Fibroblast of gingiva (primary cell): Measurements from ENCODE around the gene IL2RG.

ENCODE experiments used
- DNase-seq: peaks from one replicate; pipeline ENCODE4 v3.0.0-alpha.2; 2011; ENCODE audit warnings: low read depth

IL2RG gene

DNA sequence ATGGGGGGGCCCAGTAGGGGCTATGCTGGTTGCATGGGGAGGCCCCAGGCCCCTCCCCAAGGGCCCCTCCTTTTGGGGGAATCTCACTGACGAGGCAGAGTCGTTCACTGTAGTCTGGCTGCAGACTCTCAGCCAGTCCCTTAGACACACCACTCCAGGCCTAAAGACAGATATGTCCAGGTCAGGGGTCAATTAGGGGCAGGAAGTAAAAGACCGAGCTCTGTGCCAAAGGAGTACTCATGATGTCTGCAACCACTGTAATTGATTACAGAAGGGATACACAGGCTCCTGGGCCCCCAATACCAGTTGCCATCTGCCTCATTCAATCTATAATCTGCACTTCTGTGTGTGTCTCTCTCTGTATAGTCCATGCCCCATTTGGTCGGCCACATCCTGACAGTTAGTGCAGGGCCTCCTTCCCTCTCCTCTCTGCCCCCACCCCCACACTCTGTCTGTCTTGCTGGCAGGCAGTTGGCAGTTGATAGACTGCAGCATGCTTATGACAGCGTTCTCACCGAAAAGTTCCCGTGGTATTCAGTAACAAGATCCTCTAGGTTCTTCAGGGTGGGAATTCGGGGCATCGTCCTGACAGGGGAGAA, 3.5 kb downstream of the IL2RG start:
- DNase-seq, result no peak

DNA sequence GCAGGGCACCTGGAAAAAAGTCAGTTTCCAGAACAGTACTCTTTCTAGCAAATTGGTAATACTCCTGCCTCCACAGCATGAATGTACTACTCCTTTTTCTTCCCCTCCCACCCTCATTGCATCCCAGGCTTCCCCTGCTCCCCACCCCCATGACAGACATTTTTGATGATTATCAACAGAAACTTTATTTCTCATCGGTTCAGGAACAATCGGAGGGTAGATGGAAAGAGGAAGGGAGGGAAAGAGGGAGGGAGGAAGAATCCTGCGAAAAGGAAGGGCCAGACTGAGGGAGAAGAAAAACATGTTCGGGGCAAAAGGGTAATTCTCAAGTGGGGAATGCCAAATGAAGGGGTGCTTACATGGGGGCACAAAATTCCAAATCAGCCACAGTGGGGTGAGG, 4.1 kb downstream of the IL2RG start:
- DNase-seq, result no peak

DNA sequence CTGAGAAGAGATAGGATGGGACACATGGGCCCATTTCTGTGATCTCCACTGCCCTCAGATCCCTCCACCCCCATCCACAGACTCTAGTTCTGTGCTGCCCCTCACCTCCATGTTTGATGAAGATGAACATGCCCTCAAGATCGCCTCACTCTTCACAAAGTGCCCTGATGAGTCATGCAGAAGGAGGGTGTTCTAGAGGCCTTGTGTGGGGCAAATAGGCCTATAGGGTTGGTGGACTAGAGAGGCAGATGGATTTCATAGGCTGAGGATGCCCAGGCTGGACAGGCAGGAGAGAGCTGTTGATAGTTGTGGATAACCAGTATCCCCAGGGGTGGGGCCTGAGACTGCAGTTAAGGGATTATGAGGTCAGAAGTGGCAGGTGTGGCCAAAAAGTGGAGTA, 5.0 kb downstream of the IL2RG start, which contains the start of gene CXorf65:
Gene CXorf65, minus strand, starts transcription at position 314 of the 400 bp plus-strand sequence. Its CDS starts 184 bp downstream, at position 130.
- DNase-seq, result no peak

DNA sequence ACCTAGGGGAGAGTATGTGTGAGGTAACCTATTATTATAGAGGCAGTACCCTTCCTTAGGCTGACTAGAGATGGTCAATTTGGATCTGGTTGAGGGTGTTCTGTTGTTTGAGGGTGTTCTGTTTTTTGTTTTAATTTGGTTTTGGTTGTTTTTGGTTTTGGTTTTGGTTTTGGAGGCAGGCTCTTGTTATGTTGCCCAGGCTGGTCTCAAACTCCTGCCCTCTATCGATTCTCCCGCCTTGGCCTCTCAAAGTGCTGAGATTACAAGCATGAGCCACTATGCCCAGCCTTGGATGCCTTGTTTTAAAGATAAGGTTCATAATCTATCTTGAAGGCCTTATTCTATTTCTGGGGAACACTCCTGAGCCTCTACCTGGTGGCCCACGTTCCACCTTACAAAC, 5.7 kb downstream of the IL2RG start:
- DNase-seq, result no peak

DNA sequence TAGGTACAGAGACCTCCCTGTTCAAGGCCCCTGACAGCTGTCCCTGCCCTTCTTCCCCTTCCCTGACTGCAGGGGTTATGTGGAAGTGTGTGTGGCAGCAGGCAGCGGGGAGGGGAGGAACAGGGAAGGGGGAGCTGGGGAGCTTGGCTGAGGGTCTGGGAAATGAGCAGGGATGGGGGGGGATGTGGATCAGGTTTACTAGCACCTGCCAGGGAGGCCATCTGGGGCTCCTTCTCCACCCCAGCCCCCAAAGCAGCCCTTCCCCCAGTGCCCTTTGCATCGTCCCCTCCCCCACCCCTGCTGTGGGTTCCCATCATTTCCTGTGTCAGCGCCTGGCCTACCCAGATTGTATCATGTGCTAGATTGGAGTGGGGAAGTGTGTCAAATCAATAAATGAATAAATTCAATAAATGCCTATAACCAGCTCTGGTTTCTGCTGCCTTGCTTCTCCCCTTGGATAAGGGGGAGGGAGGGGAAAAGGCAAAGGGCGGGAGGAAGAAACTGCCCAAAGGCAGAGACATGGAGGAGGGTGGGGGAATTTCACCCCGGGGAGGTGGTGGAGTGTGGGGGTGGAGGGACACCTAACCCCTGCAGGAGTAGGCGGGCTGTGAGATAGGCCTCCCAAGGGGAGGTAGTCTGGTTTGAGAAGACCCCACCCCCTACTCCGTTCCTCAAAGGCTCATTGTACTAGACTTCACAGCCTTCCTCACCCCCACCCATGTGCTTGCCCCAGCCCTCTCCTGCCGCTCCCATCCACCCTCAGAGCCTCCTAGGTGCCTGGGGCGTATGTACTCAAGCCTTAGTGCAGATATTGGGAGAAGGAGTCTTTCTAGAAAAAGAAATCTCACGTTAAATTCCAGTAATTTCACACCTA, 8.0 kb downstream of the IL2RG start:
- no peak for DNase-seq

DNA sequence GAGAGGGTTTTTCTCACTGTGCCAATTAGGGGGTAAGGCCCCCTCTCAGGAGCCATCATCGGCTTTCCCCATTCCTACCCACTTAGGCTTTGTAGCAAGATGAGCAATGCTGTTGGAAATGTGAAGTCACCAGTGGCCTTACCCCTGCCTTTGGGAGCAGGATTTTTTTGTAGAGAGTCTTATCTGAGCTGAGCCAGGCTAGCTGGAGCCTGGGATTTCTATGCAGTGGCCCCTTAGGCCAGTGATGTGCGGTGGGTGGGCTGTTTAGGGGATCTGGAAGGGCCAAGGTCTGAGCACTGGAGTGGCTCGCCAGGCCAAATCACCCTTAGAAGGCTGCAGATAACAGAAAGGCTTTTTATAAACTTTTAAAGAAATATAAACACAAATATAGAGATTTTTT, 9.1 kb downstream of the IL2RG start:
- no peak for DNase-seq

DNA sequence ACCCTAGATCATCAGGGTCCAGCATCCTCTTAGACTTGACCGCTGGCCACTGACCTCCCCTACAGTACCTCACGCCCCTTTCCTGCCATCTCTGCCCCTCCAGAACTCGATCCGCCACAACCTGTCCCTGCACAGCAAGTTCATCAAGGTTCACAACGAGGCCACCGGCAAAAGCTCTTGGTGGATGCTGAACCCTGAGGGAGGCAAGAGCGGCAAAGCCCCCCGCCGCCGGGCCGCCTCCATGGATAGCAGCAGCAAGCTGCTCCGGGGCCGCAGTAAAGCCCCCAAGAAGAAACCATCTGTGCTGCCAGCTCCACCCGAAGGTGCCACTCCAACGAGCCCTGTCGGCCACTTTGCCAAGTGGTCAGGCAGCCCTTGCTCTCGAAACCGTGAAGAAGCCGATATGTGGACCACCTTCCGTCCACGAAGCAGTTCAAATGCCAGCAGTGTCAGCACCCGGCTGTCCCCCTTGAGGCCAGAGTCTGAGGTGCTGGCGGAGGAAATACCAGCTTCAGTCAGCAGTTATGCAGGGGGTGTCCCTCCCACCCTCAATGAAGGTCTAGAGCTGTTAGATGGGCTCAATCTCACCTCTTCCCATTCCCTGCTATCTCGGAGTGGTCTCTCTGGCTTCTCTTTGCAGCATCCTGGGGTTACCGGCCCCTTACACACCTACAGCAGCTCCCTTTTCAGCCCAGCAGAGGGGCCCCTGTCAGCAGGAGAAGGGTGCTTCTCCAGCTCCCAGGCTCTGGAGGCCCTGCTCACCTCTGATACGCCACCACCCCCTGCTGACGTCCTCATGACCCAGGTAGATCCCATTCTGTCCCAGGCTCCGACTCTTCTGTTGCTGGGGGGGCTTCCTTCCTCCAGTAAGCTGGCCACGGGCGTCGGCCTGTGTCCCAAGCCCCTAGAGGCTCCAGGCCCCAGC, 10.5 kb downstream of the IL2RG start:
- DNase-seq, result no peak

DNA sequence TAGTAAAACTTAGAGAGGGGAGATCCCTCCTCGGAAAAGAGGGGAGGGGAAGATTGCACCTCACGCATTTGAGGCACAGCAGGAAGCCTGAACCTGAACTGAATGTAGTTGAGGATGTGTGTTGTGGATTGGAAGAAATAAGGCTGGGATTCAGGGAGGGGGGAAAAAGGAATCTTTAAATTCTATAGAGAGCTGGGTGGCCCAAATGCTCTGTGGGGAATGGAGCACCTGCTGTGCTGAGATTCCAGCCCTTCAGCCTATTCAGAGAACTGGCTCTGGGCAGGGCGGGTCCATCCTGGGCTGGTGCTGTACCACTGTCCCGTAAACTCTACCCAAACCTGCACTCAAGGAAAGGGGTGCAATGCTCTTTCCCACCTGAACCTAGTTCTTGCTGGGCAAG, 11.6 kb downstream of the IL2RG start:
- no peak for DNase-seq

DNA sequence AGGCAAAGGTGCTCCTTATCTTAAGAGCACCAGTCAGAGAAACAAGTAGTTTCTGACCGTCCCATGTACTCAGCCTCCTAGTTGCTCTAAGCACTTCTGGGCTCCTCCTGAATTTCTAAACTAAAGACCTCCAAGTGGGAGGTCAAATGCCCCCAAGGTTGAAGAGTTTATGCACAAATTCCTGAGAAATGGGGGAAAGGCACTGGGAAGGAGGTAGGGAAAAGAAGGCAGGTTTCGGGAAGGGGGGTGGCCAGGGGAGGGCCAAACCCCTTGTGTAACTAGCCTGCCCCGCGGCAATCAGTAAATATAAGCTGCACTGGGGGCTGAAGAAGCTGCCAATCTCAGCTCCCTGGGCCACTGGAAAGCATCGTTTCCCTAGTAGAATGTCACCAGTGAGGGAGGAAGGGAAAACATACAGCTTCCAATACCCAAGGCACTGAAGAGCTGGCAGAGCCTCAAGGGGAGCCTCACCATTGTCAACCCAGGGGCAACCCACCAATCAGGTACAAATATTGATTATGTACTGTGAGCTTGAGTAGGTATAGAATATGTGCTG, 12.3 kb downstream of the IL2RG start:
- DNase-seq, result no peak

DNA sequence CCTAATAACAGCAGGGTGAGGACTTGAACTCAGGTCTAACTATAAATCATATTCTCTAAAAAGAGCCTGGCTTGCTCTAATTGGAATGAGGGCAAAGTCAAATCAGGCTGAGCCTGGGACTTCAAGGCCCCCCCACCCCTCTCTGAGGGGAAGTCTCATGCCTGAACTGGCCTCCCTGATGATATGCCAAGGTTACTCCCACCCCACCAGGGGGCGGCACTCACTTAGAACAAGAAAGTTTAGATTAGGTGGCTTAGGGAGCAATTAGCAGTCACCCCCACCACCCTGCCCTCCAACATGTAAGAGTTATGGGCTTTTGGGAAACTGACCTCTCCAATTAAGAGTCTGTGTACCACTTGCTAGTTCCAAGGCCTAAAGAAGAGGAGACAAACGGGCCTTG, 13.1 kb downstream of the IL2RG start:
- DNase-seq, result peak; percentile 10

DNA sequence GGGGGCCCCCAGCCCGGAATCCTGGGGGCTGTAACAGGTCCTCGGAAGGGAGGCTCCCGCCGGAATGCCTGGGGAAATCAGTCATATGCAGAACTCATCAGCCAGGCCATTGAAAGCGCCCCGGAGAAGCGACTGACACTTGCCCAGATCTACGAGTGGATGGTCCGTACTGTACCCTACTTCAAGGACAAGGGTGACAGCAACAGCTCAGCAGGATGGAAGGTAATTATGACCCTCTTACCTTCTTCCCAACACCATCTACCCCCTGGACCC, 14.7 kb downstream of the IL2RG start:
- DNase-seq, result no peak

DNA sequence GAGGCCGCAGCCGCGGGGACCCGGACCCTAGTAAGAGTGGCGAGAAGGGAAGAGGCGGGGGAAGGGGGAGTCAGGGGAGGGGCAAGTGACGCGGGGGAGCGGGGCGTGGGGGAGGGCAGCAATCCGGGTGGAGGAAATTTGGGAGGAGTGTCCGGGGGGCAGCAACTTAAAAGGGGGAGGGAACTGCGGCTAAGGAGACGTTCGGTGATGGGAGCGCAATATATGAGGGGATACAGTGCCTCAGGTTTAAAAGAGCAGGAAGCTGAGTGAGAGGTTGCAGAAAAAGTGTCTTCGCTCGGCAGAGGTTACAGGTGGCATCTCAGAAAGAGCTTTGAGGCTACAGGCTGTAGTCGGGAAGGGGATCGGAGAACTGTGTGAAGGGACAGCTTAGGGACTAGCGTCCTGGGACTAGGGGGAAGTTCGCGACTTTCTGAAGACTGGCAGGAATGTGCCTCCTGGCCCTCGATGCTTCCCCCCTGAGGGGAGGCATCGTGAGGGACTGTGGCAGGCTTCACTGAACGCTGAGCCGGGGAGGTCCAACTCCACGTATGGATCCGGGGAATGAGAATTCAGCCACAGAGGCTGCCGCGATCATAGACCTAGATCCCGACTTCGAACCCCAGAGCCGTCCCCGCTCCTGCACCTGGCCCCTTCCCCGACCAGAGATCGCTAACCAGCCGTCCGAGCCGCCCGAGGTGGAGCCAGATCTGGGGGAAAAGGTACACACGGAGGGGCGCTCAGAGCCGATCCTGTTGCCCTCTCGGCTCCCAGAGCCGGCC, 15.2 kb downstream of the IL2RG start:
- DNase-seq, result peak; percentile 57

DNA sequence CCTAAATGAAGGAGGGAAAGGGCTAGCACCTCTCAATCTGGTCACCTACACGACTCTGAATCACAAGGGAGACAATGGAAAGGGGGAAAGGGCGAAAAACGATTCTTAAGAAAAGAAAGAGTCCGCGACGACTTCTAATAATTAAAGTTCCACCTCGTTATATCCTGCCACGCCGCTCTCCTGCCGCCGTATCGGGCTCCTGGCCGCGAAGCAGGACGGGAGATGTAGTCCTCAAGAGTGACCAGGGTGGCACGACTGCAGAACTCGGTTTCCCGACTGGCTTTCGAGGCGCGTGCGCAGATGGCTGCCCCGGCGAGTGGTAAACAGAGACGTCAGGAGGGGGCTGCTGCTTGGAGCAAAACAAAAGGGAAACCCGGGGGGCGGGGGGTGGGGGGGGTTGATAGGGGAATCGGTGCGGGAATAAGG, 15.8 kb downstream of the IL2RG start, which contains the start of gene FOXO4:
Gene FOXO4, plus strand, starts transcription at position 297 of the 426 bp plus-strand sequence. CDS start 678 bp downstream, outside the sequence.
- peak; percentile 79 for DNase-seq

DNA sequence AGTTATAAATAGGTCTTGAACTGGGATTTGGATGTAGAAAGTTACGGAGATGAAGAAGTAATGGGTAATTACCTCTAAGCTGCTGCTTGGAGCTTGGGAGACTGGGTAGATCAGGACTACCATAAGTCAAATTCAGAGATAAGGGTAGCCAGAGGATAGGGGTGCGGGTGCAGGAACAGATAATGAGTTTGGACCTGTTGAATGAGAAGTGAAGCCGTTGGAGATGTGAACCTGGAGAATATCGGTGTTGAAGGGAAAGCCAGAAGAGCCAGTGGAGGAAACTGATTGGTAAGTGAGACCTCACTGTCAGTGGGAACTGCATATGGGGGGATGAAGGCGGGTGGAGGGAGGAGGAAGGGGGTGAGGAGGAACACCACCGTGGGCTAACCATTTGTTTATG, 16.3 kb downstream of the IL2RG start:
- DNase-seq, result no peak

DNA sequence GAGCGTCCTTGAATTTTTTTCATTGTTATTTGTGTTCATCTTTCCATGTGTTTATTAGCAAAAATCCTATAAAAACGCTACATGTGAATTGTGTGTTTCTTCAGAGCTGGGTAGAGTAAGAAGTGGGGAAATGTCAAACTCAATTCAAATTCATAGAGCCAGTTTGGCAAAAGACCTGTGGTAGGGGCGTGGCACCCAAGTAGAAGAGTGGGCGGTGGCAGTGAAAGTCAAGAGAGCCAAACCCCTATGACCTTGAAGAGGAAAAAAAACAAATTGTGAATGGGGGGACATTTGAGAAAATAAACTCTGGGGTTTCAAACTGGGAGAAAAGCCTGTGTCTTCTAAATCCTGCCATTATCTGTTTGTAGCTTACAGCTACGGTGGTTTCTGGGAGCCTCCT, 20.1 kb downstream of the IL2RG start:
- DNase-seq, result no peak

DNA sequence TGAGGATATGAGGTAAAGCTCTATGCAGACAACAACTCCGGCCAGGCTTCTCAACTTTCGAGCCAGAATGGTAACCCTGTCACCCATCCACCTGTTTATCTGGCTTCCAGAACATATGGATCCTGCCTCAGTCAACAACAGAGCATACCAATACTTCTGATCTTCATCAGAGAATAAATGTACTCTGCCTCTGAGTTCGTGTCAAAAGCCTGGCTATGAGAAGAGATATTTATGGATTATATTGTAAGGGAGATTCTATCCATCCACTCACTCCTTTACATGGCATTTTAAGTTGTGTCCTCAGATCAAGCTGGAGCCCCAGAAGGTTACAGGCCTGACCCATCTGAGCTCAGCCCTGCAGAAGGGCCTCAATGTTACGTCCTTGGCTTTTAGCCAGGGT, 25.5 kb downstream of the IL2RG start:
- DNase-seq, result no peak

DNA sequence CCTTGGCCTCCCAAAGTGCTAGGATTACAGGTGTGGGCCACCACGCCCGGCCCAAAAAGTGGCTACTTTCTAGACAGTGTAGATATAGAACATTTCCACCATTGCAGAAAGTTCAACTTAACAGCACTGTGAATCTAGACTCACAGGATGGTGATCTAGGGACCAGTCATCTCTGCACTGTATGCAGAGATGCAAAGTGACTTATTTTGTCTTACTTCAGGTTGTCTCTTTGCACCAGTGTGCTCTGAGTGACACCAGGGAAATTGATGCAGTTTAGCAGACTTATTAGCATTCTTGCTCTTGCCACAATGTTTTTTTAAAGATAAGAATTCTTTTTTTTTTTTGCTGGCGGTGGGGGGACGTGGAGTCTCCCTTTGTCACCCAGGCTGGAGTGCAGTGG, 28.6 kb downstream of the IL2RG start:
- no peak for DNase-seq

DNA sequence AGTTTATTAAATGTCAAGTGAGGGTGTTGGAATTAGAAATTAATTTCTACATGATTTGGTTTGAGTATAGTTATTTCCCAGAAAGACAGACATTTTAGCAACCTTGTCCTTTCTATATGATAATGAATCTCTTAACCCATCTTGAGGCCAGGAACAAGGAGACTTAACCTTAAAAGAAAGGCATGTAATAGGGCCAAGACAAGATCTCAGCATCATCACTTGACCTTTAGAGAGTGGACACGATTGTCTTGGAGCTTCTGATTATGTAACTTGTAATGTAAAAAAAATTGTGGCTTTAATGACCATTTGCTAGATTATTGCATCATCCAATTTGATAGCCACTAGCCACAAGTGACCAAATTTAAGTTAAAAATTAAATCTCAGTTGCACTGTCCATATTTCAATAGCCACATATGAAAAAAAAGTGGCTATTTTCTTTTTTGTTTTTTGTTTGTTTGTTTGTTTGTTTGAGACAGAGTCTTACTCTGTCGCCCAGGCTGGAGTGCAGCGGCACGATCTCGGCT, 29.2 kb downstream of the IL2RG start:
- no peak for DNase-seq

DNA sequence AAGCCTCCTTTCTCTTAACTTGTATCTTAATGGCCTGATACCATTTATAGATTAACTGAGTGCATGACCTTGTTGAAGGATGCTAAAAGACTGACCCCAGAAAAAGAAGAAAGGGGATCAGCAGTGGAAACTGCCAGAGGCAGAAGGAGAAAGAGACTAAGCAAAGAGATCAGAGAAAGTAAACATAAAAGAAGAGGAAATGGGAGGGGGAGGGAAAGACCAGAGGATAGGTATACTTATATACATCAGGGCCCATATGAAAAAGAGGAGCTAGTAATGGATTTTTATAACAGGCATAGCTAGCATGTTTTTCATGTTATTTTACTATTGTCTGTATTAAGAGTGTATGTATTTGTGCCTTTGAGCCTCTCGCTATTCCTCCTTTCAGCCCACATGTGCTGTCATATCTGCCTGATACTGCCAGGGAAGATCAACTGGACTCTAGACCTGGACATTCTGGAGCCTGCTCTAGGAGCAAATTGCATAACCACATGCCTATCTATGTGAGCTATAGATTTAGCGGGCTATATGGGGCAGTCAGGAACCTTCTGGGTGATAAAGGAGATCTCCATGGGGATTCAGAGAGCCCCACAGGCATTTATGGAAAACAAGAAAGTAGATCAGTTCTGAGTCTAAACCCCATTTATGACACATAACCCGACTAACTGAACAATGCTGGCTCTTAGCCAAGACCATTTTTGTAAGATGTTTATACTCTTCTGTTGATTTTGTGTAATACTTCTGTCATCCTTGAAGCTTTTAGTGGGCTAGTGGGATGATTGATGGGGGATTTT, 29.9 kb downstream of the IL2RG start:
- no peak for DNase-seq

DNA sequence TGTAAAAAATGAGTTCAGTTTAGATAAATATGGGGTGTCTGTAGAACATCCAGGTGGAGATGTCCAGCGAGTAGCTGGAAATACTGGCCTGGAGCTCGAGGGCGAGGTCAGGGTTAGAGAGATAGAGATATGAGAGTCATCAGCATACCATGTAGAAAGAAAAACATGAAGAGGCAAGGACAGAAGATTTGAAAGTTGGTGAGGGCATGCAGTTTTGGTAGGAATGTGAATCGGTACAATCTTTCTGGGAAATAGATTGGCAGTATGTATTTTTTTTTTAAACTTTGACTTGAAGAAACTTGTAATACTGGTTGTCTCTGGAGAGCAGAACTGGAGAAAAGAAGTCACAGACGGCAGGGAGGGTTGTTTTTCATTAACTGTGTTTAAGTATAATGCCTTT, 40.8 kb downstream of the IL2RG start:
- DNase-seq, result no peak
